Parathyroid adenoma (tissue), 2 donors: ENCODE results near the gene TRH.
"Not testable (repeated sequence)": the region's sequence is repeated elsewhere in the genome, so short reads cannot be mapped to it uniquely, and the experiment has no call there.

Source experiments
- H2AFZ ChIP-seq: fragments of 300-600 bp; sonication (generic); one replicate; pipeline ENCODE4 v1.7.0; 2017; ENCODE audit warnings: antibody characterized with exemption, mild to moderate bottlenecking
- H3K27ac ChIP-seq: fragments of 300-600 bp; sonication (generic); one replicate; pipeline ENCODE4 v1.7.0; 2017
- H3K27me3 ChIP-seq: fragments of 300-600 bp; sonication (generic); one replicate; pipeline ENCODE4 v1.7.0; 2017; ENCODE audit warnings: low read length; ENCODE audit not compliant: control insufficient read depth, insufficient read depth
- H3K36me3 ChIP-seq: fragments of 300-600 bp; sonication (generic); one replicate; pipeline ENCODE4 v1.7.0; 2017; ENCODE audit warnings: low read length; ENCODE audit not compliant: control insufficient read depth, insufficient read depth
- H3K4me1 ChIP-seq: fragments of 300-600 bp; sonication (generic); one replicate; pipeline ENCODE4 v1.7.0; 2017; ENCODE audit warnings: control low read depth
- H3K4me2 ChIP-seq: fragments of 300-600 bp; sonication (generic); one replicate; pipeline ENCODE4 v1.7.0; 2017; ENCODE audit warnings: low read length
- H3K4me3 ChIP-seq: fragments of 300-600 bp; sonication (generic); one replicate; pipeline ENCODE4 v1.7.0; 2017; ENCODE audit warnings: low read depth, low read length
- H3K79me2 ChIP-seq: fragments of 300-600 bp; sonication (generic); one replicate; pipeline ENCODE4 v1.7.0; 2017; ENCODE audit warnings: control low read depth
- H3K9ac ChIP-seq: fragments of 300-600 bp; sonication (generic); one replicate; pipeline ENCODE4 v1.7.0; 2017; ENCODE audit warnings: mild to moderate bottlenecking
- H3K9me3 ChIP-seq: fragments of 300-600 bp; sonication (generic); one replicate; pipeline ENCODE4 v1.7.0; 2017; ENCODE audit warnings: low read length; ENCODE audit not compliant: control insufficient read depth
- CTCF ChIP-seq: fragments of 300-600 bp; sonication (generic); IDR thresholded peaks from one replicate; pipeline ENCODE4 v1.7.0; 2017; ENCODE audit warnings: antibody characterized with exemption, mild to moderate bottlenecking
- donor health status: primary hyperparathyroidism.

TRH gene

GRCh38 chr3:129992781-129993180 lies 18.3 kb downstream of the TRH start:
- TF ChIP-seq CTCF, result no peak
- Histone ChIP-seq H3K4me3 (no peak overlapping the region), H3K36me3 (no peaks in the 10 kb centered on the region), H3K79me2 (no peaks in the 10 kb centered on the region), H3K4me2 (no peak overlapping the region), H3K27me3 (no peaks in the 10 kb centered on the region), H3K27ac (no peak overlapping the region), H3K9ac (no peak overlapping the region), H2AFZ (no peak overlapping the region), H3K9me3 (no peaks in the 10 kb centered on the region), H3K4me1 (no peaks in the 10 kb centered on the region)

GRCh38 chr3:129994883-129995559 lies 20.5 kb downstream of the TRH start:
- TF ChIP-seq CTCF, result no peak
- H3K79me2 ChIP-seq, result no peaks in the 10 kb centered on the region
- H3K4me2 ChIP-seq, result no peak overlapping the region
- H3K9ac ChIP-seq, result no peak overlapping the region
- H3K27ac ChIP-seq, result no peak overlapping the region
- H3K4me1 ChIP-seq, result no peaks in the 10 kb centered on the region
- H2AFZ ChIP-seq, result no peak overlapping the region
- no peaks in the 10 kb centered on the region for H3K36me3 ChIP-seq
- H3K4me3 ChIP-seq, result no peak overlapping the region
- no peaks in the 10 kb centered on the region for H3K9me3 ChIP-seq
- no peaks in the 10 kb centered on the region for H3K27me3 ChIP-seq

- Histone ChIP-seq H3K27me3 (no peaks in the 10 kb centered on the region), H3K27ac (no peak overlapping the region), H3K4me2 (no peak overlapping the region), H3K9me3 (no peaks in the 10 kb centered on the region), H3K9ac (no peak overlapping the region), H2AFZ (no peak overlapping the region), H3K36me3 (no peaks in the 10 kb centered on the region), H3K79me2 (no peaks in the 10 kb centered on the region), H3K4me1 (no peaks in the 10 kb centered on the region), H3K4me3 (no peak overlapping the region)
- TF ChIP-seq CTCF, result no peak
Measured at GRCh38 chr3:129996073-129996472, 21.6 kb downstream of the TRH start.

GRCh38 chr3:129999176-129999575 lies 24.7 kb downstream of the TRH start:
- not testable (repeated sequence) for H2AFZ ChIP-seq, H3K9me3 ChIP-seq, H3K27me3 ChIP-seq, H3K79me2 ChIP-seq, H3K36me3 ChIP-seq, H3K27ac ChIP-seq, H3K4me2 ChIP-seq, H3K9ac ChIP-seq, H3K4me3 ChIP-seq, H3K4me1 ChIP-seq

GRCh38 chr3:130002666-130003598 lies 28.4 kb downstream of the TRH start:
- not testable (repeated sequence) for H3K36me3 ChIP-seq, H3K27me3 ChIP-seq, H3K9me3 ChIP-seq, H3K27ac ChIP-seq, H3K4me1 ChIP-seq, H3K79me2 ChIP-seq, H3K9ac ChIP-seq
- peak; percentile 43 for TF ChIP-seq CTCF
- Histone ChIP-seq H3K4me2 (peak overlapping the region; percentile 71), H2AFZ (peak overlapping the region; percentile 97), H3K4me3 (peak overlapping the region; percentile 22)
